PC-9 (cell line): Measurements from ENCODE around the gene INVS.

Source experiments
- CTCF ChIP-seq: fragments of 200-600 bp; sonication (generic); conservative IDR thresholded peaks from 2 replicates; pipeline ENCODE4 v1.6.1; 2017; ENCODE audit warnings: mixed run types, antibody characterized with exemption, mild to moderate bottlenecking, moderate library complexity
- EZH2 ChIP-seq: fragments of 200-600 bp; sonication (generic); IDR thresholded peaks from 2 replicates; pipeline ENCODE4 v1.8.0; 2017; ENCODE audit warnings: antibody characterized with exemption, low read depth

GRCh38 chr9:100294806-100295205 is 195.8 kb downstream of the INVS start:
- no peak for TF ChIP-seq CTCF
- TF ChIP-seq EZH2, result no peak
